Nephron (organoid): ENCODE data around the gene GRK2.

Experiments
- H3K27ac Mint-ChIP-seq, 3 experiments: 2 replicates each; pipeline ENCODE4 v1.8.0; 2020; ENCODE audit warnings: mixed read lengths in 3 of 3, mild to moderate bottlenecking in 2 of 3, moderate library complexity in 1 of 3
- H3K27me3 Mint-ChIP-seq: 2 replicates; pipeline ENCODE4 v1.8.0; 2021; ENCODE audit warnings: low read depth, mild to moderate bottlenecking, moderate library complexity, mixed read lengths
- H3K36me3 Mint-ChIP-seq: 2 replicates; pipeline ENCODE4 v1.8.0; 2020; ENCODE audit warnings: low read depth, mixed read lengths
- H3K4me1 Mint-ChIP-seq: 2 replicates; pipeline ENCODE4 v1.8.0; 2020; ENCODE audit warnings: mixed read lengths
- H3K4me3 Mint-ChIP-seq, 3 experiments: 2 replicates each; pipeline ENCODE4 v1.8.0; 2020; ENCODE audit warnings: mild to moderate bottlenecking in 3 of 3, mixed read lengths in 3 of 3, moderate library complexity in 2 of 3
- H3K9me3 Mint-ChIP-seq: 2 replicates; pipeline ENCODE4 v1.8.0; 2020; ENCODE audit warnings: mixed read lengths
- CTCF ChIP-seq, 3 experiments: fragments of 200-600 bp; sonication (generic); IDR thresholded peaks; one replicate each; pipeline ENCODE4 v1.5.0; 2021; ENCODE audit warnings: antibody characterized with exemption in 3 of 3; ENCODE audit not compliant: unreplicated experiment in 3 of 3

Gene GRK2

GRCh38 chr11:67309661-67310061 is 43.4 kb downstream of the GRK2 start:
- Mint-ChIP-seq H3K27me3 (no peaks in the 10 kb centered on the region), H3K4me3 (no peak overlapping the region), H3K9me3 (no peaks in the 10 kb centered on the region), H3K27ac (no peak overlapping the region), H3K36me3 (no peaks in the 10 kb centered on the region), H3K4me1 (no peaks in the 10 kb centered on the region)
- no peak for TF ChIP-seq CTCF (IDR thresholded peaks at IDR 0.05; ENCODE audit: unreplicated experiment in 3 of 3)

- no peaks in the 10 kb centered on the region for H3K9me3 Mint-ChIP-seq
Observed at GRCh38 chr11:67310246-67311050, 44.2 kb downstream of the GRK2 start.

GRCh38 chr11:67311051-67311555 is 44.8 kb downstream of the GRK2 start:
- Mint-ChIP-seq H3K4me3 (no peak overlapping the region), H3K9me3 (no peaks in the 10 kb centered on the region), H3K27ac (no peak overlapping the region), H3K36me3 (no peaks in the 10 kb centered on the region), H3K27me3 (peaks cover 3% of the 10 kb centered on the region), H3K4me1 (no peaks in the 10 kb centered on the region)
- no peak for TF ChIP-seq CTCF (IDR thresholded peaks at IDR 0.05; ENCODE audit: unreplicated experiment in 3 of 3)

More at GRCh38 chr11:67310246-67311050, 44.2 kb downstream of the GRK2 start:
- Mint-ChIP-seq H3K4me1 (no peaks in the 10 kb centered on the region), H3K4me3 (no peak overlapping the region), H3K27ac (no peak overlapping the region), H3K27me3 (peaks cover 3% of the 10 kb centered on the region), H3K36me3 (no peaks in the 10 kb centered on the region)
- no peak for TF ChIP-seq CTCF (IDR thresholded peaks at IDR 0.05; ENCODE audit: unreplicated experiment in 3 of 3)

- H3K36me3 Mint-ChIP-seq, result no peaks in the 10 kb centered on the region
- H3K4me1 Mint-ChIP-seq, result no peaks in the 10 kb centered on the region
- H3K27me3 Mint-ChIP-seq, result peaks cover 3% of the 10 kb centered on the region
- H3K27ac Mint-ChIP-seq, result no peak overlapping the region
- TF ChIP-seq CTCF (IDR thresholded peaks at IDR 0.05; ENCODE audit: unreplicated experiment in 3 of 3), result no peak
- H3K4me3 Mint-ChIP-seq, result no peak overlapping the region
- no peaks in the 10 kb centered on the region for H3K9me3 Mint-ChIP-seq
Observed at GRCh38 chr11:67311556-67312082, 45.3 kb downstream of the GRK2 start.

GRCh38 chr11:67312187-67313021 is 46.1 kb downstream of the GRK2 start:
- Mint-ChIP-seq H3K4me3 (no peak overlapping the region), H3K4me1 (no peaks in the 10 kb centered on the region), H3K27ac (no peak overlapping the region), H3K9me3 (no peaks in the 10 kb centered on the region), H3K36me3 (no peaks in the 10 kb centered on the region), H3K27me3 (peaks cover 3% of the 10 kb centered on the region)
- TF ChIP-seq CTCF (IDR thresholded peaks at IDR 0.05; ENCODE audit: unreplicated experiment in 3 of 3), result no peak
